Subcutaneous adipose tissue (tissue), 4 donors: ENCODE results near the gene SERGEF. TPM values are rescaled to one million over a fixed set of nuclear protein-coding genes. Genes with fewer than 3 reads are reported as not detected.

Source experiments
- total RNA-seq, 4 donors: library from RNA; depleted of rRNA; stranded (reverse); fragments of >200 nt; gene quantifications; one replicate each; pipeline ENCODE4 v1.1.0, GENCODE V29; 2016
- TF ChIP-seq, protein P1 (sequence below): fragments of 450-650 bp; IDR thresholded peaks from one replicate; pipeline ENCODE4 v1.5.1; 2016; ENCODE audit warnings: low read depth, mild to moderate bottlenecking, control low read depth, antibody characterized with exemption, moderate library complexity

Gene SERGEF
- total RNA-seq, 4 donors from 2014 or later: 22.2 to 27.9 (median 26.1) TPM

DNA sequence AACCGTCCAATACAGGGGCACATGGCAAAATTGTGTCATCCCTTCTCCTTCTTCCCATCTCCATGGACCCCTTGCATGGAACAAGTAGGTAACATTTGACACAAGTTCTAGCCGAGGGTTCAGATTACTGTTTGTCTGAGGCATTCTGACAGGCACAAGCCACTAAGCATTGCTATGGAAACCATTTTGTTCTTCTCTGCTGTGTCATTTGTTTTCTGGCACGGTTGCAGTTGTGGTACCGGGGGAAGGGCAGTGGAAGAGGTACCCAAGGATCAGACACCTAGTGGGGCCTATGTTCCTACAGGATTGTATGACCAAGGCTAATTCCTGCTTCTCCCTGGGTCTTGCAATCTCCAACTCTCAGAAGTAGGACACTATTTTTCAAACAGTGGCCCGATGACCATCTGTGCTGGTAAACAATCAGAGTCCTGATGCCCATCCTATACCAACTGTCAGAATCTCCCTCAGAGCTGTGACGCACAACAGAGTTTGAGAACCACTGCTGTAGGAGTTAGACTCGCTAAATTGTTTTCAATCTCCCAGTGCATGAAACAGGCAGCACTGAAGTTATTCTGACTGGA lies 209.0 kb downstream of the SERGEF start:
- TF ChIP-seq, protein P1, sequence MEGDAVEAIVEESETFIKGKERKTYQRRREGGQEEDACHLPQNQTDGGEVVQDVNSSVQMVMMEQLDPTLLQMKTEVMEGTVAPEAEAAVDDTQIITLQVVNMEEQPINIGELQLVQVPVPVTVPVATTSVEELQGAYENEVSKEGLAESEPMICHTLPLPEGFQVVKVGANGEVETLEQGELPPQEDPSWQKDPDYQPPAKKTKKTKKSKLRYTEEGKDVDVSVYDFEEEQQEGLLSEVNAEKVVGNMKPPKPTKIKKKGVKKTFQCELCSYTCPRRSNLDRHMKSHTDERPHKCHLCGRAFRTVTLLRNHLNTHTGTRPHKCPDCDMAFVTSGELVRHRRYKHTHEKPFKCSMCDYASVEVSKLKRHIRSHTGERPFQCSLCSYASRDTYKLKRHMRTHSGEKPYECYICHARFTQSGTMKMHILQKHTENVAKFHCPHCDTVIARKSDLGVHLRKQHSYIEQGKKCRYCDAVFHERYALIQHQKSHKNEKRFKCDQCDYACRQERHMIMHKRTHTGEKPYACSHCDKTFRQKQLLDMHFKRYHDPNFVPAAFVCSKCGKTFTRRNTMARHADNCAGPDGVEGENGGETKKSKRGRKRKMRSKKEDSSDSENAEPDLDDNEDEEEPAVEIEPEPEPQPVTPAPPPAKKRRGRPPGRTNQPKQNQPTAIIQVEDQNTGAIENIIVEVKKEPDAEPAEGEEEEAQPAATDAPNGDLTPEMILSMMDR: no peak

DNA sequence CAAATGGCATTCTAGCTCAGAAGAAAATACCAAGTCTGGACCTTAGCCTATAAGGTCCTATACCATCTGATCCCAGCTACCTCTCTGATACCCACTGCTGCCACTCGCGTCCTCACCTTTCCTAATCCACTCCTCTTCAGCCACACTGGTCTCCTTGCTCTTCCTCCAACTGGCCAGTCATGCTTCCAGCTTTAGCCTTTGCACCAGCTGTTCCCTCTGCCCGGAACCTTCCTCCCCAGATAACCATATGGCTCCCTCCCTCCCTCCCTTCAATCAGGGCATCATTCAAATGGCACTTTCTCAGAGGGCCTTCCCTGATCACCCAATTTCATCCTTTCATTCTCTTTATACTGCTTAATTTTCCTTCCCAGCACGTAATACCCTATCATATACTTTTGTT lies 210.4 kb downstream of the SERGEF start:
- TF ChIP-seq, protein P1: no peak

DNA sequence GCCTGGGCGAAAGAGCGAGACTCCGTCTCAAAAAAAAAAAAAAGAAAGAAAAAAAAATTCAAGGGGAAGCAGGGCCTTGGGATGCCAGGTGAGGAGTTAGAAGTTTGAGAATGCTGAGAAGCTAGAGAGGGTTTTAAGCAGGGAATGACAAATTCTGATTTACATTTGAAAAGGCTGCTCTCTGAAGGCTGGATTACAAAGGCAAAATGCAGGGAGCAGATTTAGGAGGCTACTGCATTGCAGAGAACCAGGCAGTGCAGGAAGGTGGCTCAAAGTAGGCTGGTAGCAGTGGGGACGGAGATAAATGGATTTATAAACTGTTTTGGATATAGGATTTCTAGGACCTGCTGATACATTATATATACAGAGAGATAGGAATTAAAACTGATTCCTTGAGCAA lies 211.7 kb downstream of the SERGEF start:
- TF ChIP-seq, protein P1: no peak

DNA sequence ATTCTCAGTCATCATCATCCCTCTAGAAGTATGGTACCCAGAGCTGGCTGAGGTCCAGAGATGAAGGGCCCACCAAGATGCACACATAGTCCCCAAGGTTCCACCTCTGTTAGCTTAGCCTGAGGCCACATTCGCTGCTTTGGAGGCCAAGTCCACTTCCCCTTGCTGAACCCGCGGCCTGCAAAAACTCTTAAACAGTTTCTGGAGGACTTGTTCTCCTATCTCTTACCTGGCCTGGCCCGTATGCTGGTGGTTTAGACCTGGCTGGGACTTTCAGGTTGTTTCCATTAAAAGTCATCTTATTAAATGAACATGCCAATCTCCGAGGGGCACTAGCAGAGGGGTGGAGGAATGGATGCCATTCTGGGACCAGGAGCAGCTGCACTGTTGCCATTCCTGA lies 213.7 kb downstream of the SERGEF start:
- TF ChIP-seq, protein P1: no peak

DNA sequence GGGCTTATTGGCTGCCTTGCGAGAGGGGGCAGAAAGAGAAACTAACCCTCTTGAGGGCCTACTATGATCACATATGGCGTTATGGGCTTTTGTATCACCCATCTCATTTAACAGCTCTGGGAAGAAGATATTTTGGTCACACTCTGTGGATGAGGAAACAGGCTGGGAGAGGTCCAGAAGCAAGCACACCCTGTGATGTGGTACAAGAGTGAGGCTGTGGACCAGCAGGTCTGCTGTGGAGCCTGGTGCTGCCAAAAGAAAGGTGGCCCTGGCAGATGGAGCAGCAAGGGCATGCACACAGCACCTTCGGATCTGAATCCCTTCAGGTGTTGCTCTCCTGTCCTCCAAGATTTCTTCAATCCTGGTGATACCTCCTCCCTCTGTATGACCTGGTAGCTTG lies 214.1 kb downstream of the SERGEF start:
- TF ChIP-seq, protein P1: no peak

DNA sequence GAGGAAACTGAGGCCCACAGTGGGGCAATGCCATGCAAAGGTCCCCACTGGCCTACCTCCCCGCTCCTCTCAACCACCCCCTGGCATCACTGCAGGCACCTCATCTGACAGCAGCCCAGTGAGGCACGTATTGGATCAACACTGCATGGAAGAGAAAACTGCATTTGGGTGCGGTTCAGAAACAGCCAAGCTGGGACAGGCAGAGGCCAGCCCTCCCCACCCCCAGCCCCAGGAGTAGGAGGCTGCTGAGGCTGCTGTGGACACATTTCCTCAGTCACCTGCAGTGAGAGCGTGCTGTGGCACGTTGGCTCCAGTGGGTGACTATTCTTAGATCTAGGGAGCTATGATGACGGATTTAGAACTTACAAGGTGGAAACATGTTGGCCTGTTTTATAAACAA lies 214.6 kb downstream of the SERGEF start:
- TF ChIP-seq, protein P1: no peak

DNA sequence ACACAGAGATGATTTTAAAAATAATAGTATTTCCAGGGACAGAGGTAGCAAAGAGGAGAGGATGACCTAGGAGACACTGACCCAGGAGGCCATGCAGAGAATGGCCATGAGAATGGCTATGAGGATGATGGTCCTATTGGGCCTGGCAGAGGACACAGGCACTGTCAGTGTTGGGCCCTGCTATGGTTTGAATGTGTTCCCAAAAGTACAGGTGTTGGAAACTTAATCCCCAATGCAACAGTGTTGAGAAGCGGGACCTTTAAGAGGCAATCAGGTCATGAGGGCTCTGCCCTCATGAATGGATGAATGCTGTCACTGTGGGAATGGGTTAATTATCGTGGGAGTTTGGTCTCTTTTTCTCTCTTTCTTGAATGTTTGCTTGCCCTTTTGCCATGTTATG lies 216.7 kb downstream of the SERGEF start:
- TF ChIP-seq, protein P1: no peak

DNA sequence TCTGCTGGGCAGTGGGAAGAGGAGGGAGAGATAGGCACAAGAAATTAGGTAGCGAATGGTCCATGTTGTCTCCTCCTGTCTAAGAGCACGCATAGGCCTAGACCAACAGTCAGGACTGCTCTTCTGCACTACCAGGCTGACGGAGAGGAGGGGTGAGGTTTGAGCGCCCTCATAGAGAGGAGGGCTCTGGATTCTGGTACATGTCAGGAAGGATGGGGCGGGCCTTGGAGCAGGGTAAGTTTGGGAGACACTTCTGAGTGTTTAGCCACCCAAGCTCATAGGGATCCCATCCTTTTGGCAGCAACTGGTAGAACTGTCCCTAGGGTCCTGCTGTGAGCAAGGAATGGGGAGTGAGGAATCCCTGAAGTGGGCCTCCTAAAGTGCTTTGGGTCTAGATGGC lies 217.9 kb downstream of the SERGEF start:
- TF ChIP-seq, protein P1: no peak
